Liver (tissue), 9 donors: ENCODE measurements around the gene SGPP1. TPM values are rescaled to one million over a fixed set of nuclear protein-coding genes. Genes with fewer than 3 reads are reported as not detected.

ENCODE experiments used
- DNase-seq: peaks from one replicate; pipeline ENCODE4 v3.0.0-alpha.2; 2017; ENCODE audit warnings: low spot score
- H3K27ac ChIP-seq, 2 donors: one replicate each; pipeline ENCODE4 v1.7.0; 2013; ENCODE audit warnings: inconsistent platforms in 2 of 2, low read length in 2 of 2, control low read depth in 1 of 2, low read depth in 1 of 2, mild to moderate bottlenecking in 1 of 2
- H3K27me3 ChIP-seq, 4 donors: one replicate each; pipeline versions ENCODE4 v1.6.1 to v1.7.0; 2013; ENCODE audit warnings: low read length in 3 of 4, inconsistent platforms in 1 of 4, mild to moderate bottlenecking in 1 of 4, moderate library complexity in 1 of 4; ENCODE audit not compliant: control insufficient read depth in 4 of 4, insufficient read depth in 4 of 4
- H3K36me3 ChIP-seq, 4 donors: one replicate each; pipeline versions ENCODE4 v1.6.1 to v1.7.0; 2013; ENCODE audit warnings: low read length in 3 of 4, mild to moderate bottlenecking in 3 of 4, low read depth in 1 of 4, moderate library complexity in 1 of 4; ENCODE audit not compliant: control insufficient read depth in 4 of 4, insufficient read depth in 3 of 4
- H3K4me1 ChIP-seq, 4 donors: one replicate each; pipeline versions ENCODE4 v1.6.1 to v1.7.0; 2013; ENCODE audit warnings: low read length in 3 of 4, mild to moderate bottlenecking in 3 of 4, moderate library complexity in 1 of 4; ENCODE audit not compliant: control insufficient read depth in 4 of 4, insufficient read depth in 4 of 4
- H3K4me3 ChIP-seq, 3 donors: one replicate each; pipeline versions ENCODE4 v1.6.1 to v1.7.0; 2013; ENCODE audit warnings: low read length in 3 of 3, control low read depth in 1 of 3, low read depth in 1 of 3, mild to moderate bottlenecking in 1 of 3
- H3K9ac ChIP-seq, 2 donors: one replicate each; pipeline ENCODE4 v1.7.0; 2013; ENCODE audit warnings: low read length in 2 of 2, mild to moderate bottlenecking in 2 of 2, moderate library complexity in 2 of 2, control low read depth in 1 of 2, low read depth in 1 of 2
- H3K9me3 ChIP-seq, 4 donors: one replicate each; pipeline versions ENCODE4 v1.6.1 to v1.7.0; 2013; ENCODE audit warnings: low read length in 3 of 4; ENCODE audit not compliant: control insufficient read depth in 4 of 4
- EGR1 ChIP-seq, 2 donors: IDR thresholded peaks; 2 replicates each; pipeline ENCODE4 v1.6.1; 2016 to 2018; ENCODE audit warnings: antibody characterized with exemption in 2 of 2, low read depth in 2 of 2
- FOXA1 ChIP-seq: IDR thresholded peaks from 2 replicates; pipeline ENCODE4 v1.6.1; 2016; ENCODE audit warnings: antibody characterized with exemption
- FOXA2 ChIP-seq: IDR thresholded peaks from 2 replicates; pipeline ENCODE4 v1.6.1; 2016; ENCODE audit warnings: antibody characterized with exemption
- GABPA ChIP-seq, 2 donors: IDR thresholded peaks in 1 of 2; conservative IDR thresholded peaks in 1 of 2; 2 replicates each; pipeline ENCODE4 v1.6.1; 2016; ENCODE audit warnings: antibody characterized with exemption in 2 of 2, mild to moderate bottlenecking in 1 of 2, moderate library complexity in 1 of 2
- HNF4A ChIP-seq, 2 donors: conservative IDR thresholded peaks; 2 replicates each; pipeline ENCODE4 v1.6.1; 2016; ENCODE audit warnings: antibody characterized with exemption in 2 of 2, mild to moderate bottlenecking in 2 of 2
- JUND ChIP-seq, 2 donors: IDR thresholded peaks; 2 replicates each; pipeline ENCODE4 v1.6.1; 2016; ENCODE audit warnings: antibody characterized with exemption in 2 of 2
- RAD21 ChIP-seq, 2 donors: IDR thresholded peaks; 2 replicates each; pipeline ENCODE4 v1.6.1; 2016; ENCODE audit warnings: antibody characterized with exemption in 2 of 2, mild to moderate bottlenecking in 2 of 2
- RXRA ChIP-seq, 2 donors: IDR thresholded peaks; 2 replicates each; pipeline ENCODE4 v1.6.1; 2017 to 2018; ENCODE audit warnings: antibody characterized with exemption in 2 of 2, mild to moderate bottlenecking in 1 of 2
- SP1 ChIP-seq: IDR thresholded peaks from 2 replicates; pipeline ENCODE4 v1.6.1; 2018; ENCODE audit warnings: antibody characterized with exemption, mild to moderate bottlenecking
- YY1 ChIP-seq: IDR thresholded peaks from 2 replicates; pipeline ENCODE4 v1.6.1; 2016; ENCODE audit warnings: antibody characterized with exemption, mild to moderate bottlenecking
- WGBS: extraction: QIAGEN DNeasy Blood & Tissue Kit; methylation state at CpG from one replicate; pipeline ENCODE4 v1.1.7; 2013; 5-methylcytosine and 5-hydroxymethylcytosine counted together
- polyA plus RNA-seq, 2 donors: library from polyadenylated mRNA; stranded (reverse) in 1 of 2; unstranded in 1 of 2; fragments of 200-250 nt in 1 of 2; fragments of >200 nt in 1 of 2; fragmentation: Nextera tagmentation in 1 of 2; extraction: Ambion mirVana in 1 of 2; gene quantifications; one replicate each; pipeline versions ENCODE4 v1.2.1 to v1.2.3, GENCODE V29; 2013 to 2015
- total RNA-seq, 2 donors: library from RNA; depleted of rRNA; stranded (reverse); fragments of >200 nt; gene quantifications; one replicate each; pipeline ENCODE4 v1.2.3, GENCODE V29; 2014
- TF ChIP-seq, protein P1 (sequence below): IDR thresholded peaks from 2 replicates; pipeline ENCODE4 v1.6.1; 2016; ENCODE audit warnings: antibody characterized with exemption
- TF ChIP-seq, protein P2 (sequence below): fragments of 150-350 bp; IDR thresholded peaks from 2 replicates; pipeline ENCODE4 v1.5.1; 2017; ENCODE audit warnings: improper control_type of control experiment, low read depth, low read length; ENCODE audit not compliant: missing input control
- TF ChIP-seq, protein P3 (sequence below): IDR thresholded peaks from 2 replicates; pipeline ENCODE4 v1.6.1; 2016; ENCODE audit warnings: antibody characterized with exemption
- TF ChIP-seq, protein P4 (sequence below): IDR thresholded peaks from 2 replicates; pipeline ENCODE4 v1.6.1; 2016; ENCODE audit warnings: antibody characterized with exemption, mild to moderate bottlenecking
- TF ChIP-seq, protein P5 (sequence below): IDR thresholded peaks from 2 replicates; pipeline ENCODE4 v1.6.1; 2016; ENCODE audit warnings: antibody characterized with exemption
- donor health status: healthy.
- donor health status: healthy.
- donor health status: healthy.
- donor health status: healthy.
- donor health status: healthy.

Gene SGPP1
- total and polyA plus RNA-seq, 4 donors = 12.3 to 32.3 (median 15.6) TPM

DNA sequence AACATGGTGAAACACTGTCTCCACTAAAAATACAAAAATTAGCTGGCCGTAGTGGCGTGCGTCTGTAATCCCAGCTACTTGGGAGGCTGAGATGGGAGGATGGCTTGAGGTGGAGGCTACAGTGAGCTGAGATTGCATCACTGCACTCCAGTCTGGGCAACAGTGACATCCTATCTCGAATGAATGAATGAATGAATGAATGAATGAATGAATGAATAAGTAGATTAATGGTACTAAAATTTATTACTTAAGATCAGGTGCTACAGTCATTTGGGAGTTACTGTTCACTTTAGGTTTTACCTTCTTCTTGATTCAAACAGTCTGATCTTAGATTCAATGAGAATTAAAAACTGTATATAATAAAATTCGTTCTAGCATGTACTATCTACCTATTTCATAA, 54.6 kb downstream of the SGPP1 start:
- no peak overlapping the region for H3K27ac ChIP-seq

DNA sequence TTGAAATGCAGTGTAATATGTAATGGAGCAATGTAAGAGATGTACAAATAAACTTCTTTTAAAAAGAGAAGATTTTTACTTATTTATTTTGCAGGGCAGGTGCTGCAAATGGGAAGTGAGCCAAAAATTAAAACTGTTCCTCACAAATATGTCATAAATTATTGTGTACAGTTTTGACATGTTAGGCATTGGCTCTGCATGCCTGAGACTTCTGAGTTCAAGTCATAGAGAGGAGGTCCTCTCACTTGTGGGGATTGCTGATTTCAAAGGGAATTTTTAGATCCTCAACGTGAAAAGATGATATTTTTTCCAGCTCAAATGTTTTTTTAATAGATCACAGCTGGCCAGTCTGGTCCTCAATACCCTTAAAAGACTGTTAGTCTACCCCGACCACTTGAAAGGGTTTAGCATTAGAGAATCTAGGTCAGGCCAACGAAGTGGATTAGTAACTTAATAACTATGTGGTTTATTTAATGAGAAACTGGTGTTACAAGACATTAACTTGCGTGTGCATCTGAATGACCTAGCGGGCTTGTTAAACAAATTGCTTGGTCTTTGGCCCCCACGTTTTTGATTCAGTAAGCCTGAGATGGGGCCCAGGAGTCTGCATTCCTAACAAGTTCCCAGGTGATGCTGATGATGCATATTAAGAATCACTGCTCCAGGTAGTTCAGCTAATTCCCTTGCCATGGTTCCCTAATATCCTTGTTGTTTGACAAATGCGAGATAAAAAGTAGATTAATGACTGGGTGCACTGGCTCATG, 55.3 kb downstream of the SGPP1 start:
- H3K9ac ChIP-seq = no peak overlapping the region
- TF ChIP-seq GABPA (IDR thresholded peaks at IDR 0.05 in 1 of 2, conservative IDR thresholded peaks at IDR 0.05 in 1 of 2) (no peak), SP1 (peak; percentile 18), RXRA (IDR thresholded peaks at IDR 0.05) (peak in 1 of 2 donors; percentile 5), HNF4A (conservative IDR thresholded peaks at IDR 0.05) (peak in 1 of 2 donors; percentile 9), RAD21 (IDR thresholded peaks at IDR 0.05) (no peak), FOXA1 (no peak)
- TF ChIP-seq, protein P1, sequence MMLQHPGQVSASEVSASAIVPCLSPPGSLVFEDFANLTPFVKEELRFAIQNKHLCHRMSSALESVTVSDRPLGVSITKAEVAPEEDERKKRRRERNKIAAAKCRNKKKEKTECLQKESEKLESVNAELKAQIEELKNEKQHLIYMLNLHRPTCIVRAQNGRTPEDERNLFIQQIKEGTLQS = no peak
- TF ChIP-seq, protein P2, sequence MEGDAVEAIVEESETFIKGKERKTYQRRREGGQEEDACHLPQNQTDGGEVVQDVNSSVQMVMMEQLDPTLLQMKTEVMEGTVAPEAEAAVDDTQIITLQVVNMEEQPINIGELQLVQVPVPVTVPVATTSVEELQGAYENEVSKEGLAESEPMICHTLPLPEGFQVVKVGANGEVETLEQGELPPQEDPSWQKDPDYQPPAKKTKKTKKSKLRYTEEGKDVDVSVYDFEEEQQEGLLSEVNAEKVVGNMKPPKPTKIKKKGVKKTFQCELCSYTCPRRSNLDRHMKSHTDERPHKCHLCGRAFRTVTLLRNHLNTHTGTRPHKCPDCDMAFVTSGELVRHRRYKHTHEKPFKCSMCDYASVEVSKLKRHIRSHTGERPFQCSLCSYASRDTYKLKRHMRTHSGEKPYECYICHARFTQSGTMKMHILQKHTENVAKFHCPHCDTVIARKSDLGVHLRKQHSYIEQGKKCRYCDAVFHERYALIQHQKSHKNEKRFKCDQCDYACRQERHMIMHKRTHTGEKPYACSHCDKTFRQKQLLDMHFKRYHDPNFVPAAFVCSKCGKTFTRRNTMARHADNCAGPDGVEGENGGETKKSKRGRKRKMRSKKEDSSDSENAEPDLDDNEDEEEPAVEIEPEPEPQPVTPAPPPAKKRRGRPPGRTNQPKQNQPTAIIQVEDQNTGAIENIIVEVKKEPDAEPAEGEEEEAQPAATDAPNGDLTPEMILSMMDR = no peak

More for the DNA sequence above, 54.6 kb downstream of the SGPP1 start:
- H3K9me3 ChIP-seq = no peaks in the 10 kb centered on the region
- H3K4me3 ChIP-seq = no peak overlapping the region
- H3K9ac ChIP-seq = no peak overlapping the region
- peaks cover 0 to 10% (median 0%) of the 10 kb centered on the region in 4 donors for H3K36me3 ChIP-seq
- no peak for TF ChIP-seq EGR1 (IDR thresholded peaks at IDR 0.05; ENCODE audit: low read depth in 2 of 2)
- TF ChIP-seq SP1 = no peak
- TF ChIP-seq, protein P3, sequence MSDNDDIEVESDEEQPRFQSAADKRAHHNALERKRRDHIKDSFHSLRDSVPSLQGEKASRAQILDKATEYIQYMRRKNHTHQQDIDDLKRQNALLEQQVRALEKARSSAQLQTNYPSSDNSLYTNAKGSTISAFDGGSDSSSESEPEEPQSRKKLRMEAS = no peak
- TF ChIP-seq, protein P4, sequence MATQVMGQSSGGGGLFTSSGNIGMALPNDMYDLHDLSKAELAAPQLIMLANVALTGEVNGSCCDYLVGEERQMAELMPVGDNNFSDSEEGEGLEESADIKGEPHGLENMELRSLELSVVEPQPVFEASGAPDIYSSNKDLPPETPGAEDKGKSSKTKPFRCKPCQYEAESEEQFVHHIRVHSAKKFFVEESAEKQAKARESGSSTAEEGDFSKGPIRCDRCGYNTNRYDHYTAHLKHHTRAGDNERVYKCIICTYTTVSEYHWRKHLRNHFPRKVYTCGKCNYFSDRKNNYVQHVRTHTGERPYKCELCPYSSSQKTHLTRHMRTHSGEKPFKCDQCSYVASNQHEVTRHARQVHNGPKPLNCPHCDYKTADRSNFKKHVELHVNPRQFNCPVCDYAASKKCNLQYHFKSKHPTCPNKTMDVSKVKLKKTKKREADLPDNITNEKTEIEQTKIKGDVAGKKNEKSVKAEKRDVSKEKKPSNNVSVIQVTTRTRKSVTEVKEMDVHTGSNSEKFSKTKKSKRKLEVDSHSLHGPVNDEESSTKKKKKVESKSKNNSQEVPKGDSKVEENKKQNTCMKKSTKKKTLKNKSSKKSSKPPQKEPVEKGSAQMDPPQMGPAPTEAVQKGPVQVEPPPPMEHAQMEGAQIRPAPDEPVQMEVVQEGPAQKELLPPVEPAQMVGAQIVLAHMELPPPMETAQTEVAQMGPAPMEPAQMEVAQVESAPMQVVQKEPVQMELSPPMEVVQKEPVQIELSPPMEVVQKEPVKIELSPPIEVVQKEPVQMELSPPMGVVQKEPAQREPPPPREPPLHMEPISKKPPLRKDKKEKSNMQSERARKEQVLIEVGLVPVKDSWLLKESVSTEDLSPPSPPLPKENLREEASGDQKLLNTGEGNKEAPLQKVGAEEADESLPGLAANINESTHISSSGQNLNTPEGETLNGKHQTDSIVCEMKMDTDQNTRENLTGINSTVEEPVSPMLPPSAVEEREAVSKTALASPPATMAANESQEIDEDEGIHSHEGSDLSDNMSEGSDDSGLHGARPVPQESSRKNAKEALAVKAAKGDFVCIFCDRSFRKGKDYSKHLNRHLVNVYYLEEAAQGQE = no peak
- TF ChIP-seq HNF4A (conservative IDR thresholded peaks at IDR 0.05) = no peak
- TF ChIP-seq FOXA2 = no peak
- TF ChIP-seq, protein P5, sequence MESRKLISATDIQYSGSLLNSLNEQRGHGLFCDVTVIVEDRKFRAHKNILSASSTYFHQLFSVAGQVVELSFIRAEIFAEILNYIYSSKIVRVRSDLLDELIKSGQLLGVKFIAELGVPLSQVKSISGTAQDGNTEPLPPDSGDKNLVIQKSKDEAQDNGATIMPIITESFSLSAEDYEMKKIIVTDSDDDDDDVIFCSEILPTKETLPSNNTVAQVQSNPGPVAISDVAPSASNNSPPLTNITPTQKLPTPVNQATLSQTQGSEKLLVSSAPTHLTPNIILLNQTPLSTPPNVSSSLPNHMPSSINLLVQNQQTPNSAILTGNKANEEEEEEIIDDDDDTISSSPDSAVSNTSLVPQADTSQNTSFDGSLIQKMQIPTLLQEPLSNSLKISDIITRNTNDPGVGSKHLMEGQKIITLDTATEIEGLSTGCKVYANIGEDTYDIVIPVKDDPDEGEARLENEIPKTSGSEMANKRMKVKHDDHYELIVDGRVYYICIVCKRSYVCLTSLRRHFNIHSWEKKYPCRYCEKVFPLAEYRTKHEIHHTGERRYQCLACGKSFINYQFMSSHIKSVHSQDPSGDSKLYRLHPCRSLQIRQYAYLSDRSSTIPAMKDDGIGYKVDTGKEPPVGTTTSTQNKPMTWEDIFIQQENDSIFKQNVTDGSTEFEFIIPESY = no peak
- TF ChIP-seq YY1 = no peak
- no peak for TF ChIP-seq JUND (IDR thresholded peaks at IDR 0.05)
- TF ChIP-seq RXRA (IDR thresholded peaks at IDR 0.05) = no peak
- no peak for DNase-seq
- peaks cover 2 to 17% (median 13%) of the 10 kb centered on the region in 4 donors for H3K4me1 ChIP-seq
- WGBS = 83% methylated on average over 5 of the region's 5 CpGs
- no peaks in the 10 kb centered on the region for H3K27me3 ChIP-seq

More for the DNA sequence above, 55.3 kb downstream of the SGPP1 start:
- Histone ChIP-seq H3K36me3 (peaks cover 0 to 6% (median 0%) of the 10 kb centered on the region in 4 donors), H3K9me3 (no peaks in the 10 kb centered on the region), H3K27me3 (no peaks in the 10 kb centered on the region), H3K27ac (no peak overlapping the region), H3K4me1 (peaks cover 2 to 17% (median 13%) of the 10 kb centered on the region in 4 donors), H3K4me3 (no peak overlapping the region)
- no peak for DNase-seq
- 43% methylated on average over 7 of the region's 7 CpGs for WGBS
